ENCODE measurements around the gene ZNF18.

Gene ZNF18

GRCh38 chr17:12024327-12024726 is 27.1 kb upstream of the ZNF18 start:
- H3F3A ChIP-seq (ENCODE audit: insufficient read depth, low read length), result no peaks in the 10 kb centered on the region
- no peak overlapping the region for H3K27ac ChIP-seq (ENCODE audit: low read length)
- H3K79me2 ChIP-seq (ENCODE audit: low read length), result peaks cover 76% of the 10 kb centered on the region

GRCh38 chr17:12022310-12022709 is 25.0 kb upstream of the ZNF18 start:
- TF ChIP-seq EZH2phosphoT487 (IDR thresholded peaks at IDR 0.05; ENCODE audit: low read length) (no peak), EZH2 (optimal IDR thresholded peaks at IDR 0.05; ENCODE audit: low read depth, low read length) (no peak), CTCF (IDR thresholded peaks at IDR 0.05; ENCODE audit: low read length) (no peak)
- Histone ChIP-seq H2AFZ (ENCODE audit: low read length) (no peak overlapping the region), H3K27me3 (replicated peaks; ENCODE audit: insufficient read depth, low read length) (0 out of 2 replicates have a peak, but pooled peaks cover 8% of the 10 kb centered on the region), H3K79me2 (ENCODE audit: low read length) (peaks cover 60% of the 10 kb centered on the region), H3K9me2 (replicated peaks; ENCODE audit: insufficient read depth, low read length) (no peaks in the 10 kb centered on the region), H3K9me3 (replicated peaks; ENCODE audit: insufficient read depth, low read length) (no peaks in the 10 kb centered on the region), H3K9ac (ENCODE audit: low read length) (no peak overlapping the region), H3F3A (ENCODE audit: insufficient read depth, low read length) (no peaks in the 10 kb centered on the region), H3K4me2 (ENCODE audit: low read depth, low read length) (peak overlapping the region; percentile 71; the same call in 1 of the 2 replicates), H3K36me3 (replicated peaks; ENCODE audit: insufficient read depth, low read length) (no peaks in the 10 kb centered on the region), H3K4me3 (ENCODE audit: low read length) (no peak overlapping the region), H3K27ac (ENCODE audit: low read length) (no peak overlapping the region), H4K20me1 (ENCODE audit: insufficient read depth, low read length) (0 out of 2 replicates have a peak, but pooled peaks cover 16% of the 10 kb centered on the region), H3K4me1 (ENCODE audit: low read length) (0 out of 2 replicates have a peak, but pooled peaks cover 6% of the 10 kb centered on the region)
- no peak for DNase-seq

More at GRCh38 chr17:12024327-12024726, 27.1 kb upstream of the ZNF18 start:
- 0 out of 2 replicates have a peak, but pooled peaks cover 16% of the 10 kb centered on the region for H4K20me1 ChIP-seq (ENCODE audit: insufficient read depth, low read length)
- no peak overlapping the region for H3K4me2 ChIP-seq (ENCODE audit: low read depth, low read length)
- no peaks in the 10 kb centered on the region for H3K9me2 ChIP-seq (replicated peaks; ENCODE audit: insufficient read depth, low read length)
- TF ChIP-seq CTCF (IDR thresholded peaks at IDR 0.05; ENCODE audit: low read length), result no peak
- TF ChIP-seq EZH2phosphoT487 (IDR thresholded peaks at IDR 0.05; ENCODE audit: low read length), result no peak
- no peak for TF ChIP-seq EZH2 (optimal IDR thresholded peaks at IDR 0.05; ENCODE audit: low read depth, low read length)
- no peak for DNase-seq
- no peak overlapping the region for H2AFZ ChIP-seq (ENCODE audit: low read length)
- 0 out of 2 replicates have a peak, but pooled peaks cover 8% of the 10 kb centered on the region for H3K27me3 ChIP-seq (replicated peaks; ENCODE audit: insufficient read depth, low read length)
- H3K36me3 ChIP-seq (replicated peaks; ENCODE audit: insufficient read depth, low read length), result no peaks in the 10 kb centered on the region
- H3K9ac ChIP-seq (ENCODE audit: low read length), result no peak overlapping the region
- H3K4me3 ChIP-seq (ENCODE audit: low read length), result no peak overlapping the region
- 0 out of 2 replicates have a peak, but pooled peaks cover 6% of the 10 kb centered on the region for H3K4me1 ChIP-seq (ENCODE audit: low read length)
- H3K9me3 ChIP-seq (replicated peaks; ENCODE audit: insufficient read depth, low read length), result no peaks in the 10 kb centered on the region

- Histone ChIP-seq H3K9me2 (replicated peaks; ENCODE audit: insufficient read depth, low read length) (no peaks in the 10 kb centered on the region), H3K9me3 (replicated peaks; ENCODE audit: insufficient read depth, low read length) (no peaks in the 10 kb centered on the region), H3K4me1 (ENCODE audit: low read length) (0 out of 2 replicates have a peak, but pooled peaks cover 6% of the 10 kb centered on the region), H3F3A (ENCODE audit: insufficient read depth, low read length) (no peaks in the 10 kb centered on the region), H3K27ac (ENCODE audit: low read length) (no peak overlapping the region), H3K36me3 (replicated peaks; ENCODE audit: insufficient read depth, low read length) (no peaks in the 10 kb centered on the region), H3K4me3 (ENCODE audit: low read length) (peak overlapping the region; percentile 68), H4K20me1 (ENCODE audit: insufficient read depth, low read length) (0 out of 2 replicates have a peak, but pooled peaks cover 16% of the 10 kb centered on the region), H2AFZ (ENCODE audit: low read length) (0 out of 2 replicates have a peak overlapping the region, but pooled peaks have one; percentile 36), H3K27me3 (replicated peaks; ENCODE audit: insufficient read depth, low read length) (0 out of 2 replicates have a peak, but pooled peaks cover 8% of the 10 kb centered on the region), H3K9ac (ENCODE audit: low read length) (peak overlapping the region; percentile 57; the same call in 1 of the 2 replicates), H3K4me2 (ENCODE audit: low read depth, low read length) (peak overlapping the region; percentile 71), H3K79me2 (ENCODE audit: low read length) (peaks cover 53% of the 10 kb centered on the region)
- TF ChIP-seq EZH2phosphoT487 (IDR thresholded peaks at IDR 0.05; ENCODE audit: low read length) (no peak), CTCF (IDR thresholded peaks at IDR 0.05; ENCODE audit: low read length) (no peak), EZH2 (optimal IDR thresholded peaks at IDR 0.05; ENCODE audit: low read depth, low read length) (no peak)
- no peak for DNase-seq
Observed at GRCh38 chr17:12021623-12022140, 24.4 kb upstream of the ZNF18 start.

Measured in MM.1S (cell line).